Medulla oblongata (tissue), 1 donor: ENCODE results near the gene MALL.
"Not testable (repeated sequence)": the region's sequence is repeated elsewhere in the genome, so short reads cannot be mapped to it uniquely, and the experiment has no call there.

ENCODE experiments used
- DNase-seq: peaks from one replicate; pipeline ENCODE4 v3.0.0-alpha.2; 2015; ENCODE audit errors: extremely low spot score

Gene MALL

DNA sequence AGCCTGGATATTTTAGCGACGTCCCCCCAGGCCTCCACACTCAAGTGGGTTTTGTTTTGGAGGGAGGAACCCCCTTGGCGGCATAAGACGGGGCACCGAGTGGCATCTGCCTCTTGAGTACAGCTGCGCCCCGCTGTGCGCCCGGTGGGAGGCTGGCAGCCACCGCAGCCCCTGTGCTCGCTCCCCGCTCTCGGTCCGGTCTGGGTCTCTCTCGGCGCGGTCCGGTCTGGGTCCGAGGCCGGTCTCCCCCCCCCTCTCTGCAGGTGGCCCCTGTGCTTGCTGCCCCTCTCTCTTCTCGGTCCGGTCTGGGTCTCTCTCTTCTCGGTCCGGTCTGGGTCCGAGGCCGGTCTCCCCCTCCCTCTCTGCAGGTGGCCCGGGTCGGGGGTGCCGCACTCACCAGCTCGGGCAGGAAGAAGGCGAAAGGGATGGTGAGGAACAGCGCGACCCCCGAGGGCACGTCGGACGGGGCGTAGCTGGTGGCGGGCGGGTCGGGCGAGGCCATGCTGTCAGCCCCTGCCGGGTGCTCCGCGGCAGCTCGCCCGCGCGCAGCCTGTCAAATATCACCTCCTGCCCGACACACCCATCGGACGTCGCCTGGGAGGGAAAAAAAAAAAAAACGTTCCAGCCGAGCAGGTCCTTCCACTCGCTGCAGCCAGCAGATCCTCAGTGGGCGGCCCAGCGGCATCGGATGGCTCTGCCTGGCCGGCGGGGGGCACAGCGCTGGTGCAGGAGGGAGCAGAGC is at the start of gene MALL:
TSS of gene MALL (minus strand) at position 532 of the 742 bp plus-strand sequence. CDS start at position 502, 30 bp downstream.
- DNase-seq, result no peak

DNA sequence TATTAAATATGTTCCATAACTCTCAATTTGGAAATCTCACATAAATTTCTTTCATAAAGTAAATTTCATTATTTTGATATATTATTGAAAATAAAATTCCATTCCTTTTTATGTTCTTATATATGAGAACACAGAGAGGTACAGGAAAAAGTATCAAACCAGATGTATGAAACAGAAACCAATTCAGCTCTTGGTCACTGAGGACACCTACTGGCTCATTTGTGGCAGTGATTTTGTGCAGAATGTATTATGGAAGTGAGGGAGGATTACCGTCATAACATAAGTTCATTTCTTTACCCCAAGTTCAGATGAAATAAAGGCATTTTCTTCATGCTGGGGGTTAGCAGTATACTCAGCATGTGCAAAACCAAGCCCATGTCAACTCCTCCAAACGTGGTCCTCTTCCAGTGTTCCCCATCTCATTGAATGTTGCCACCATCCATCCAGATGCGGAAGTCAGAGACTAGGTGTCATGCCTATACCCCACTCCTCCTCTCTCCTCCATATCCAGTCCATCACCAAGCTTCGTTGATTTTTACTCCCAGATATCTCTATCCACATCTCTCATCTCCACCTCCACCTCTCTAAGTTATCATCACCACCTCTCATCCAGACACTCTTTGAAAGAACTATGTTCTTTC is 41.7 kb upstream of the MALL start:
- peak; percentile 60 for DNase-seq

- DNase-seq, result not testable (repeated sequence)
These were observed 39.2 kb upstream of the MALL start for GRCh38 chr2:110154828-110155227.

- not testable (repeated sequence) for DNase-seq
These were observed 38.6 kb upstream of the MALL start for GRCh38 chr2:110154188-110154587.

DNA sequence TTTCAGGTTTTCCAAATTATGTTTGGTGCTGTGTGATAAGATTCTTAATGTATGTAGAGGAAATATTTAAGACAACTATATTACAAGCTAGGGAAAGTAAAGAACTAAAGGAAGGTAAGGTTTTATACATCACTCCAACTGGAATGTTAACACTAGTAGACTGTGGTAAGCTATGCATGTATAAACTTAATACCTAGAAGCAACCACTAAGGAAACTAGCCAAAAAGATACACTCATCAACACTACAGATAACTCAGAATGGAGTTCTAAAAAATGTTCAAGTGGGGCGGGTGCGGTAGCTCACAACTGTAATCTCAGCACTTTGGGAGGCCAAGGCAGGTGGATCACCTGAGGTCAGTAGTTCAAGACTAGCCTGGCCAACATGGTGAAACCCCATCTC is 37.8 kb upstream of the MALL start:
- DNase-seq, result no peak

DNA sequence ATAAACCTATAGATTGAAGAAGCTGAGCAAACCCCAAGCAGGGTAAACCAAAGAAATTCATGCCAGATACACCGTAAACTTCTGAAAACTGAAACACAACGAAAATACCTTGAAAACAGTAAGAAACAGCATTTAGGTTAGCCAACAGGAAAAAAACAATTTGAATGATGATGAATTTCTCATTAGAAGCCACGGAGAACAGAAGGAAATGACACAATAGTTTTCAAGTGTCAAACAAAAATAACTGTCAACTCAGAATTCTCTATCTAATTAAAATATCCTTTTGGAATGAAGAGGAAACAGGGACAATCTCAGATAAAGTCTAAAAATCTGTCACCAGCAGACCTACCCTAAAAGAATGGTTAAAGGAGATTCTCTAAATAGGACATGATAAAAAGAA is 37.3 kb upstream of the MALL start:
- DNase-seq, result no peak

GRCh38 chr2:110149330-110150220 is 34.0 kb upstream of the MALL start:
- DNase-seq, result no peak

- DNase-seq, result no peak
These were observed 31.3 kb upstream of the MALL start for GRCh38 chr2:110146945-110147332.

DNA sequence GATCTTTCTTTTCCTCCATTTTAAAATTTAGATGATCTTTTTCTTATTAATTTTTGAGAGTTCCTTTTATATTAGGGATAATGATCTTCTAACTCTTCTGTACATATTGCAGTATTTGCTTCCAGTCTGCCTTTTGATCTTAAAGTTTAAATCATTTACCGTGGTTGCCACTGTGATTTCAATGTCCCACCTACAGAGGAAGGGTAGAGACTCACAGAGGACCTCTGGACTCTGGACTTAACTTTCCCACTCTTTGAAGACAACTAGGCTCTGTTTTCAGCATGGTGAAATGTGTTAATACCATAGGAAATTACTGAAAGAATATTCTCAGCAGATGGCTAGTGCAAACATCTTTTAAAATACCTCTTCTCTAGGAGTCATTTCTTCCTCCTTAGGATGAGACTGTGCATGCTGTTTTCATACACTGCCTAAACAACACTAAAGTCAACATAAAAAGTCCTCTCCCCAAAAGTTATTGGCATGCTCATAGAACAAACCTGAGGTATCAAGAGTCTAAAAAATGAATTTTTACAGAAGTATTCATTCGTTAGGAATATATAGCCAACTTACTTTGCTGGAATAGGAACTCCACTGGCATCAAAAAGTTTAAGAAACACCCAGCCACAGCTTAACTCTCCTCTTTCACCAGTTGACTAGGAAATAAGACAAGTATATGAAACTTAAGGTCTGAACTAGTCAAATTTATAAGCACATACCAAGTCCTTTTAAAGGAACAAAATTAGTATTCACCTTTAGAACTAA is 30.7 kb upstream of the MALL start:
- DNase-seq, result no peak

DNA sequence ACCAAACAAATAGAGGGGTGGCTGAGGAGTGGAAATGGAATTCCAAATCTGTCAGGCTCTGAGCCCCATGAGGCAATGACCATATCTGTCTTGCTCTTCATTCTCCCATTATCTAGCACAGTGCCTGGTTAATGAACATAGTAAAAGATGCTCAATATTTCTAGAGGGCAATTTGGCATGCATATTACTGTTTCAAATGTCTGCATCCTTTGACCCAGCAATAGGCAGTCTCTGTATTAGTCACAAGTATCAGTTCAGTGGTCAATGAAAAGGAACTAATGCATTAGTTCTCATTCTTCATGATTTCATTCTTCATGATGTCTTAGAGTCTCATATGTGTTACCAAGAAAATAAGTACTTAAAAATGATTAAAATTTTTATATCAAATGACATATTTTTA is 28.4 kb upstream of the MALL start:
- no peak for DNase-seq

- DNase-seq, result no peak
These were observed 24.8 kb upstream of the MALL start for GRCh38 chr2:110140401-110140800.

- DNase-seq, result no peak
These were observed 18.4 kb upstream of the MALL start for GRCh38 chr2:110134025-110134424.

DNA sequence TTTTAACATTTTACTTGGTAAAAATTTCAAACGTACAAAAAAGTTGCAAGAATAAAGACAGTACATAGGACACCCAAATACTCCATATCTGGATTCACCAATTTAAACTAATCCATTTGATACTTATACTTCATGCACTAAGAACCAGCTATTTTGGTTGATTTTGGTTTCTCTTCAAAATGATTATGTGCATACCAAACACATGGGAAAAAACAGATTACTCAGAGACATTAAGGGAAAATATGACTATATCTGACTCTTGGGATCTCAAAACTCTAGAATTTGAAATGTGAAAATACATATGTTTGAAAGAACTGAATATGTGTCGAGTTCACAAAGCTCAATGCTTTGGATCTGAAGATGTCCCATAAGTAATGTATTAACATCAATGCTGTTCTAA is 15.5 kb upstream of the MALL start:
- DNase-seq, result no peak

- DNase-seq, result no peak
These were observed 15.1 kb upstream of the MALL start for GRCh38 chr2:110130757-110131156.

DNA sequence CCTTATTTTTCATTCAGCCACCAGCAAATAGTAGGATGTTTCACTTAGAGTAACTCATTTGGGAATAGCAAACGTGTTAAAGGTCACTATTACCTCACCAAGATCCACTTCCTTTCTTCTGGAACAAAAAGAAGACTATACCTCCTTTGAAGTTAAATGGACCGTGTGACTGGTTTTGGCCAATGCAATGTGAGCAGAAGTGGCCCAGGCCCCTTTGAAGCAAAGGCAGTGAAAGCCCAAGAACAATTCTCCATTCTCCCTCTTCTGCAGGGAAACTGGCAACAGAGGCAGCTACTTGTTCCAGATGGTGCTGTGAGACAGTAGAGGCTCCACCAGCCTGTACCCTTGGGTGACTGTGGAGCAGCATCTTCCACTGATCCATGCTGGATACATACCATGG is 11.3 kb upstream of the MALL start:
- DNase-seq, result peak; percentile 68

DNA sequence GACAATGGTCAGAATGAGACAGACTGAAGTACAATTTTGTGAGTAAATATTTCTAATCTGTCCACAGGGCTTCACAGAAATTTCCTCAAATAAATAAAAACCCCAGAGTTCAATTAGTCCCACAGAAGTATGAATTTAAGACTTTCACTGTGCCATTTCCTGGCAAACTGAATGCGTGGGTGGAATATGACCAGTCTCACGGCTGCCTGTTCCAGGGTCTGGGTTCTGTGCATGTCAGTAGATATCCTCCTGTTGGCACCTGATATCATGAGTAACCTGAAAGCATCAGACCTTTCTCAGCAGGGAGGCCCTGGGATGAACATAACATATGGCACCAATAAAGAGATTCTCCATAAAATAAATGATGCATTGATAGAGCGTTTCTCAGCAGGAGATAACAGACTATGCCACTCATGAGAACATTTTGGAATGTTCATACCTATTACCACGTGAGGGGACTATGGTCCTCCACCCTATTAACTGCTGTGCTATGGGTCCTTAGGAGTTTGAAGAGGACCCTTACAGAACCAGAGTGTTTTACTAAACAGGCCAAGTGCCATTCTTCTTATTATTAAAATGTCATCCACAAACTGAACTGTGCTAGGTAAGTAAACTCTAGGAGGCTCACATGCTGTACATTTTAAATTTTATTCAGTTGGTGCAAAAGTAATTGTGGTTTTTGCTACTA is 10.6 kb upstream of the MALL start:
- no peak for DNase-seq

DNA sequence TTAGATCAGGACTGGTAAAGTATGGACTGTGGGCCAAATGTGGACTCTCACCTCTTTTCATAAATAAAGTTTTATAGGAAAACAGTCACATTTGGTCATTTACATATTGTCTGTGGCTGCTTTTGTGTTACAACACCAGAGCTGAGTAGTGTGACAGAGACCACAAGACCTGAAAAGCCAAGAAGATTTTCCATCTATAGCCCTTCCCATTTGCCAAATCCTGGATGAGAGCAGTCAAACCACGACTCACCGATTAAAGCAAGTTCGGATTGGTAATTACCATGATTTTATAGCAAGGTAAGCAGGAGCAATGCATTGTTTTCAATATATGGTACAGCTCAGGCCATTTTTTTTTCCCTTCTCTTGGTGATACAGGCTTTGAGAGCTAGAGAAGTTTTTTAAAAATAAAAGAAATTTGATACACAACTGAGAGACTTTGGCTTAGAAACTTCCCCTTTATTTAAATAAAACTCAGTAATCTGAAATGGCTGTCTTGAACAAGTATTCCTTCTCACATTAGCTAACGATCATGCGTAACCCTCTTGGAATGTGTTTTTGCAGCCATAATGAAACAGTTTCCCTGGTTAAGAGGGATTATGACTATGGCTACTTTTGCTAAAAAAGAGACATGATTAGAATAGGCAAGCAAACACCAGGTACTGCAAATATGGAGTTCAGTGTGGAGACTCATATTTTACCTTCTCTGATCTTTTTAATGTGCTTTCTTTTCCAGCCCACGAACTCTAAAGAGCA is 9.5 kb upstream of the MALL start:
- DNase-seq, result no peak

GRCh38 chr2:110124038-110124825 is 8.6 kb upstream of the MALL start:
- no peak for DNase-seq

DNA sequence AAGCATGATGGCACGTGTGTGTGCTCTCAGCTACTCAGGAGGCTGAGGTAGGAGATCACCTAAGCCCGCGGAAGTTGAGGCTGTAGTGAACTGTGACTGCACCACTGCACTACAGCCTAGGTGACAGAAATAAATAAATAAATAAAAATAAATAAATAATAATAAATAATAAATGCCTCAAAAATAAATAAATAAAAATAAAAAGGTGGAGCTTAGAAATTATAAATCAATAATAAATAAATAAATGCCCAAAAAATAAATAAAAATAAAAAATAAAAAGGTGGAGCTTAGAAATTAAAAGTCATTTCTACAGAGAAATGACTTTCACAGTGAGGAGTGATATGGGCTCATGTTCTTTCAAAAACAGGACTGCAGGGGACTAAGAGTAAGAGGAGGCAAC is 6.0 kb upstream of the MALL start:
- DNase-seq, result no peak

GRCh38 chr2:110121052-110121334 is 5.4 kb upstream of the MALL start:
- DNase-seq, result no peak
